Transverse colon (tissue), 4 donors: ENCODE results near the gene TRIM14. TPM values are rescaled to one million over a fixed set of nuclear protein-coding genes. Genes with fewer than 3 reads are reported as not detected.

Source experiments
- DNase-seq: peaks from one replicate; pipeline ENCODE4 v3.0.0-alpha.2; 2019
- H3K27ac ChIP-seq, 4 donors: fragments of 200-600 bp; sonication (generic); 2 replicates each; pipeline ENCODE4 v1.5.1; 2016 to 2018; ENCODE audit warnings: inconsistent platforms in 4 of 4
- H3K27me3 ChIP-seq: fragments of 200-600 bp; sonication (generic); 2 replicates; pipeline ENCODE4 v1.5.1; 2017; ENCODE audit warnings: inconsistent platforms
- H3K36me3 ChIP-seq, 4 donors: fragments of 200-600 bp; sonication (generic); 2 replicates each; pipeline ENCODE4 v1.5.1; 2017 to 2019; ENCODE audit warnings: inconsistent platforms in 4 of 4
- H3K4me1 ChIP-seq, 4 donors: fragments of 200-600 bp; sonication (generic); 2 replicates each; pipeline ENCODE4 v1.5.1; 2017 to 2020; ENCODE audit warnings: inconsistent platforms in 4 of 4
- H3K4me3 ChIP-seq, 4 donors: fragments of 200-600 bp; sonication (generic); 1 replicate in 1 of 4; 2 replicates in 3 of 4; pipeline versions ENCODE4 v1.5.1 to v1.6.1; 2017 to 2019; ENCODE audit warnings: inconsistent platforms in 4 of 4
- H3K9me3 ChIP-seq, 2 donors: fragments of 200-600 bp; sonication (generic); 2 replicates each; pipeline ENCODE4 v1.5.1; 2017 to 2019; ENCODE audit warnings: inconsistent platforms in 2 of 2
- CTCF ChIP-seq, 5 experiments: fragments of 200-600 bp in 3 of 5; fragments of 450-650 bp in 2 of 5; sonication (generic) in 3 of 5; IDR thresholded peaks; 1 replicate in 2 of 5; 2 replicates in 3 of 5; pipeline ENCODE4 v1.5.1; 2016 to 2017; ENCODE audit warnings: antibody characterized with exemption in 5 of 5, inconsistent platforms in 3 of 5, mild to moderate bottlenecking in 2 of 5, moderate library complexity in 1 of 5
- EP300 ChIP-seq: sonication (generic); formaldehyde crosslinking; IDR thresholded peaks from one replicate; pipeline ENCODE4 v1.6.1; 2017; ENCODE audit warnings: antibody characterized with exemption, low read depth
- POLR2A ChIP-seq: fragments of 450-650 bp; IDR thresholded peaks from one replicate; pipeline ENCODE4 v1.6.1; 2016; ENCODE audit warnings: antibody characterized with exemption, mild to moderate bottlenecking, moderate library complexity
- POLR2AphosphoS5 ChIP-seq, 3 donors: sonication (generic); formaldehyde crosslinking; IDR thresholded peaks; one replicate each; pipeline ENCODE4 v1.6.1; 2016; ENCODE audit warnings: antibody characterized with exemption in 3 of 3
- WGBS, 2 donors: methylation state at CpG; one replicate each; pipeline ENCODE4 v1.1.5; 2018; ENCODE audit warnings: low coverage in 1 of 2; 5-methylcytosine and 5-hydroxymethylcytosine counted together
- in situ Hi-C, 4 donors: fragments of 200-750 bp; cut with MboI; loops; one replicate each; pipeline versions ENCODE4 v1.15.0 to v1.15.1; 2017; ENCODE audit warnings: low sequenced_read_pairs in 3 of 4, low pct_ligation_motif_present in 1 of 4, low pct_unique_long_range_greater_than_20kb in 1 of 4
- intact Hi-C: fragments of 100-400 bp; cut with DNase I; formaldehyde crosslinking; loops from one replicate; pipeline ENCODE4 v1.15.1; 2023; ENCODE audit warnings: low total_unique reads
- total RNA-seq, 4 donors: library from RNA; depleted of rRNA; stranded (reverse); fragments of >200 nt; gene quantifications; one replicate each; pipeline ENCODE4 v1.1.0, GENCODE V29; 2016

TRIM14 gene
- total RNA-seq, 4 donors from 2014 or later: 28.7 to 58.7 (median 53.8) TPM

- TF ChIP-seq CTCF (IDR thresholded peaks at IDR 0.05): no peak
- TF ChIP-seq POLR2AphosphoS5 (IDR thresholded peaks at IDR 0.05): peak; percentile 20 to 80 (median 69)
- TF ChIP-seq POLR2A: peak; percentile 58
- no peaks in the 10 kb centered on the region for H3K9me3 ChIP-seq
- H3K4me1 ChIP-seq: peaks cover 28 to 52% (median 37%) of the 10 kb centered on the region in 4 donors
- in situ Hi-C loops: no loop called here
- DNase-seq: peak; percentile 91
- intact Hi-C loops: no loop called here
- H3K27me3 ChIP-seq: no peaks in the 10 kb centered on the region
- peak overlapping the region; percentile 83 to 91 (median 85) for H3K27ac ChIP-seq
- no peak overlapping the region for H3K4me3 ChIP-seq
- no peaks in the 10 kb centered on the region for H3K36me3 ChIP-seq
- 40% methylated on average over 7 of the region's 7 CpGs; no CpG with 5 or more reads in 1 of the 2 donors for WGBS, 2 donors
Observed at GRCh38 chr9:98146101-98146991, 27.3 kb upstream of the TRIM14 start.

GRCh38 chr9:98144631-98145030 lies 25.6 kb upstream of the TRIM14 start:
- in situ Hi-C loops: no loop called here
- WGBS, 2 donors: 93% methylated on average over 3 of the region's 3 CpGs; no CpG with 5 or more reads in 1 of the 2 donors
- Histone ChIP-seq H3K36me3 (no peaks in the 10 kb centered on the region), H3K27me3 (no peaks in the 10 kb centered on the region), H3K4me1 (peaks cover 28 to 52% (median 37%) of the 10 kb centered on the region in 4 donors), H3K4me3 (no peak overlapping the region), H3K9me3 (no peaks in the 10 kb centered on the region), H3K27ac (peak overlapping the region; percentile 83 to 91 (median 85))
- no peak for TF ChIP-seq EP300
- no peak for TF ChIP-seq POLR2A
- TF ChIP-seq POLR2AphosphoS5 (IDR thresholded peaks at IDR 0.05): no peak
- TF ChIP-seq CTCF (IDR thresholded peaks at IDR 0.05): no peak
- intact Hi-C loops: no loop called here
- DNase-seq: no peak

GRCh38 chr9:98144076-98144475 lies 25.1 kb upstream of the TRIM14 start:
- H3K27me3 ChIP-seq: no peaks in the 10 kb centered on the region
- in situ Hi-C loops (no loop called here), intact Hi-C loops (no loop called here)
- 67 to 73% methylated on average over 3 to 4 of the region's 4 CpGs for WGBS, 2 donors
- H3K4me3 ChIP-seq: no peak overlapping the region
- DNase-seq: peak; percentile 74
- H3K9me3 ChIP-seq: no peaks in the 10 kb centered on the region
- peaks cover 28 to 52% (median 37%) of the 10 kb centered on the region in 4 donors for H3K4me1 ChIP-seq
- H3K27ac ChIP-seq: peak overlapping the region; percentile 83 to 91 (median 85)
- TF ChIP-seq POLR2A (no peak), CTCF (IDR thresholded peaks at IDR 0.05) (no peak), EP300 (no peak), POLR2AphosphoS5 (IDR thresholded peaks at IDR 0.05) (no peak)
- no peaks in the 10 kb centered on the region for H3K36me3 ChIP-seq

GRCh38 chr9:98142925-98143481 lies 24.0 kb upstream of the TRIM14 start:
- TF ChIP-seq POLR2AphosphoS5 (IDR thresholded peaks at IDR 0.05) (no peak), CTCF (IDR thresholded peaks at IDR 0.05) (no peak), POLR2A (no peak), EP300 (no peak)
- no peaks in the 10 kb centered on the region for H3K27me3 ChIP-seq
- DNase-seq: peak; percentile 6
- H3K4me3 ChIP-seq: no peak overlapping the region
- H3K4me1 ChIP-seq: peaks cover 28 to 52% (median 37%) of the 10 kb centered on the region in 4 donors
- intact Hi-C loops: no loop called here
- no peaks in the 10 kb centered on the region for H3K9me3 ChIP-seq
- WGBS, 2 donors: 65% methylated on average over 8 of the region's 8 CpGs; no CpG with 5 or more reads in 1 of the 2 donors
- in situ Hi-C loops: no loop called here
- H3K36me3 ChIP-seq: no peaks in the 10 kb centered on the region
- peak overlapping the region; percentile 83 to 91 (median 85) for H3K27ac ChIP-seq
